Measurements from ENCODE around the gene PHOX2B.

The PHOX2B gene

GRCh38 chr4:41709844-41710481, 38.6 kb downstream of the PHOX2B start:
- no peak for DNase-seq

GRCh38 chr4:41703785-41704184, 44.7 kb downstream of the PHOX2B start:
- no peak for DNase-seq

GRCh38 chr4:41702770-41703169, 45.8 kb downstream of the PHOX2B start:
- no peak for DNase-seq

GRCh38 chr4:41701983-41702382, 46.5 kb downstream of the PHOX2B start:
- DNase-seq, result no peak

- no peak for DNase-seq
Observed at GRCh38 chr4:41696763-41697162, 51.8 kb downstream of the PHOX2B start.

- no peak for DNase-seq
Observed at GRCh38 chr4:41696131-41696530, 52.4 kb downstream of the PHOX2B start.
